ENCODE data around the gene P2RX4. TPM values are rescaled to one million over a fixed set of nuclear protein-coding genes. Genes with fewer than 3 reads are reported as not detected.

P2RX4 gene
- total and polyA plus RNA-seq, 2 of the 4 experiments (the other 2 are of a cell fraction): 9.5 to 12.6 TPM

GRCh38 chr12:121253638-121254335 lies 43.9 kb downstream of the P2RX4 start:
- H2BK120ac ChIP-seq (ENCODE audit: low read depth, low read length): no peak overlapping the region
- H2BK20ac ChIP-seq (ENCODE audit: low read depth, low read length): no peak overlapping the region
- H3K4me2 ChIP-seq (ENCODE audit: low read depth, low read length): no peak overlapping the region
- H3K9ac ChIP-seq (ENCODE audit: low read depth, low read length): no peak overlapping the region
- H3K18ac ChIP-seq (ENCODE audit: low read depth, low read length): no peak overlapping the region
- no peak overlapping the region for H2AFZ ChIP-seq (replicated peaks; ENCODE audit: low read length, poor library complexity)
- POLR2A ChIA-PET (ENCODE audit: unreplicated experiment): no interaction called here
- no peak overlapping the region for H3K23ac ChIP-seq (ENCODE audit: low read depth, low read length)
- intact Hi-C loops (cut with micrococcal nuclease) (no loop called here), in situ Hi-C loops (cut with MboI; ENCODE audit: low sequenced_read_pairs) (no loop called here), dilution Hi-C loops (cut with HindIII; ENCODE audit: low sequenced_read_pairs, unreplicated experiment) (no loop called here)
- ATAC-seq (ENCODE audit: low read depth) (no peak), DNase-seq (no peak)
- no peaks in the 10 kb centered on the region for H3K9me3 ChIP-seq (ENCODE audit: control insufficient read depth, insufficient read depth, low read length)
- H3K36me3 ChIP-seq (ENCODE audit: control insufficient read depth, insufficient read depth, low read length): peaks cover 46% of the 10 kb centered on the region
- H4K8ac ChIP-seq (ENCODE audit: low read depth in 2 of 2, low read length in 2 of 2): no peak overlapping the region
- no peak overlapping the region for H3K14ac ChIP-seq (replicated peaks; ENCODE audit: low read depth, low read length)
- no peaks in the 10 kb centered on the region for H3K27me3 ChIP-seq (ENCODE audit: control insufficient read depth, insufficient read depth, low read length)
- no CpG with 5 or more reads among the region's 15 CpGs for WGBS, 2 experiments (ENCODE audit: extremely low coverage in 2 of 2, insufficient read length in 1 of 2)
- no peak overlapping the region for H3K4ac ChIP-seq (ENCODE audit: low read depth, low read length)
- H4K20me1 ChIP-seq (ENCODE audit: insufficient read depth, low read length): no peaks in the 10 kb centered on the region
- no peak for TF ChIP-seq SMC3 (IDR thresholded peaks at IDR 0.05; ENCODE audit: low read depth, low read length)
- no peak for TF ChIP-seq RAD21 (IDR thresholded peaks at IDR 0.05; ENCODE audit: low read length)
- no peak for TF ChIP-seq CTCF (conservative IDR thresholded peaks at IDR 0.05; ENCODE audit: low read depth, low read length)
- peak overlapping the region; percentile 72 for H2AK9ac ChIP-seq (replicated peaks; ENCODE audit: low read depth, low read length, poor library complexity)
- H2BK5ac ChIP-seq (ENCODE audit: low read depth, low read length, poor library complexity, severe bottlenecking): no peak overlapping the region
- no peak overlapping the region for H3K56ac ChIP-seq (ENCODE audit: extremely low read depth, insufficient read depth, low read length)
- TSS peak; percentile 22 for BruUV-seq (replicated peaks)
- no peaks in the 10 kb centered on the region for H3K79me1 ChIP-seq (ENCODE audit: low read depth in 1 of 2, low read length in 2 of 2)
- H3K27ac ChIP-seq (ENCODE audit: insufficient read depth, low read length): no peak overlapping the region
- H2BK15ac ChIP-seq (ENCODE audit: low read depth, low read length): no peak overlapping the region
- no peaks in the 10 kb centered on the region for H3K4me1 ChIP-seq (ENCODE audit: control insufficient read depth, insufficient read depth, low read length)
- no peak overlapping the region for H2AK5ac ChIP-seq (ENCODE audit: low read depth, low read length)
- H4K5ac ChIP-seq (ENCODE audit: low read depth, low read length): no peak overlapping the region
- no peak overlapping the region for H3K4me3 ChIP-seq (ENCODE audit: insufficient read depth, low read depth, low read length)
- peaks cover 11% of the 10 kb centered on the region; the same call in 1 of the 2 replicates for H3K9me1 ChIP-seq (ENCODE audit: insufficient read depth, low read length)
- CTCF ChIA-PET: no interaction called here
- H4K91ac ChIP-seq (ENCODE audit: insufficient read depth, low read depth, low read length): no peak overlapping the region
